Endodermal cell (in vitro differentiated cells): ENCODE measurements around the gene NDUFAB1. TPM values are rescaled to one million over a fixed set of nuclear protein-coding genes. Genes with fewer than 3 reads are reported as not detected.

ENCODE experiments used
- DNase-seq: peaks from one replicate; pipeline ENCODE4 v3.0.0-alpha.2; 2017
- H3K27ac ChIP-seq: 2 replicates; pipeline ENCODE4 v1.5.1; 2013; ENCODE audit warnings: mild to moderate bottlenecking, low read depth, low read length, moderate library complexity
- H3K27me3 ChIP-seq: 2 replicates; pipeline ENCODE4 v1.6.1; 2013; ENCODE audit warnings: mild to moderate bottlenecking, low read length, moderate library complexity; ENCODE audit not compliant: insufficient read depth, control insufficient read depth, poor library complexity, severe bottlenecking
- H3K36me3 ChIP-seq: 2 replicates; pipeline ENCODE4 v1.7.0; 2013; ENCODE audit warnings: mild to moderate bottlenecking, low read length, moderate library complexity; ENCODE audit not compliant: control insufficient read depth, insufficient read depth
- H3K4me1 ChIP-seq: one replicate; pipeline ENCODE4 v1.7.0; 2013; ENCODE audit warnings: low read length; ENCODE audit not compliant: control insufficient read depth, insufficient read depth
- H3K4me3 ChIP-seq: 2 replicates; pipeline ENCODE4 v1.5.1; 2013; ENCODE audit warnings: mild to moderate bottlenecking, low read length, moderate library complexity
- H3K9ac ChIP-seq: 2 replicates; pipeline ENCODE4 v1.6.1; 2013; ENCODE audit warnings: mild to moderate bottlenecking, low read length, moderate library complexity; ENCODE audit not compliant: poor library complexity, severe bottlenecking; ENCODE audit errors: extremely low read depth
- H3K9me3 ChIP-seq: 2 replicates; pipeline ENCODE4 v1.6.1; 2013; ENCODE audit warnings: mild to moderate bottlenecking, low read length, moderate library complexity; ENCODE audit not compliant: control insufficient read depth
- H3K27ac Mint-ChIP-seq: 2 replicates; pipeline ENCODE4 v1.8.0; 2020; ENCODE audit warnings: mixed read lengths
- H3K27me3 Mint-ChIP-seq: 2 replicates; pipeline ENCODE4 v1.8.0; 2021; ENCODE audit warnings: mild to moderate bottlenecking, mixed read lengths; ENCODE audit not compliant: insufficient read depth
- H3K36me3 Mint-ChIP-seq: 2 replicates; pipeline ENCODE4 v1.8.0; 2020; ENCODE audit warnings: low read depth, mixed read lengths
- H3K4me1 Mint-ChIP-seq: 2 replicates; pipeline ENCODE4 v1.8.0; 2020; ENCODE audit warnings: mixed read lengths
- H3K4me3 Mint-ChIP-seq: 2 replicates; pipeline ENCODE4 v1.8.0; 2020; ENCODE audit warnings: mild to moderate bottlenecking, moderate library complexity, mixed read lengths
- H3K9me3 Mint-ChIP-seq: 2 replicates; pipeline ENCODE4 v1.8.0; 2020; ENCODE audit warnings: mild to moderate bottlenecking, mixed read lengths
- WGBS, 2 experiments: methylation state at CpG; one replicate each; pipeline versions ENCODE4 v1.1.5 to v1.1.7; 2013; ENCODE audit warnings: missing lambda C conversion rate in 2 of 2, mixed read lengths in 1 of 2; ENCODE audit not compliant: insufficient coverage in 1 of 2, insufficient read length in 1 of 2; 5-methylcytosine and 5-hydroxymethylcytosine counted together
- total RNA-seq, 2 donors: library from RNA; stranded (reverse); fragmentation: NEBNext Ultra II Directional in 1 of 2; extraction: Animal tissue kit (Norgen Biotek cat#: 25700) in 1 of 2; gene quantifications; 2 replicates in 1 of 2; 3 replicates in 1 of 2; pipeline ENCODE4 v1.2.1, GENCODE V29; 2021
- TF ChIP-seq, protein P1 (sequence below): fragments of 200-600 bp; sonication (generic); conservative IDR thresholded peaks from 2 replicates; pipeline ENCODE4 v1.5.0; 2021; ENCODE audit warnings: antibody characterized with exemption, mild to moderate bottlenecking

NDUFAB1 gene
- total RNA-seq, 2 donors from 2014 or later = 106 to 120 TPM

DNA sequence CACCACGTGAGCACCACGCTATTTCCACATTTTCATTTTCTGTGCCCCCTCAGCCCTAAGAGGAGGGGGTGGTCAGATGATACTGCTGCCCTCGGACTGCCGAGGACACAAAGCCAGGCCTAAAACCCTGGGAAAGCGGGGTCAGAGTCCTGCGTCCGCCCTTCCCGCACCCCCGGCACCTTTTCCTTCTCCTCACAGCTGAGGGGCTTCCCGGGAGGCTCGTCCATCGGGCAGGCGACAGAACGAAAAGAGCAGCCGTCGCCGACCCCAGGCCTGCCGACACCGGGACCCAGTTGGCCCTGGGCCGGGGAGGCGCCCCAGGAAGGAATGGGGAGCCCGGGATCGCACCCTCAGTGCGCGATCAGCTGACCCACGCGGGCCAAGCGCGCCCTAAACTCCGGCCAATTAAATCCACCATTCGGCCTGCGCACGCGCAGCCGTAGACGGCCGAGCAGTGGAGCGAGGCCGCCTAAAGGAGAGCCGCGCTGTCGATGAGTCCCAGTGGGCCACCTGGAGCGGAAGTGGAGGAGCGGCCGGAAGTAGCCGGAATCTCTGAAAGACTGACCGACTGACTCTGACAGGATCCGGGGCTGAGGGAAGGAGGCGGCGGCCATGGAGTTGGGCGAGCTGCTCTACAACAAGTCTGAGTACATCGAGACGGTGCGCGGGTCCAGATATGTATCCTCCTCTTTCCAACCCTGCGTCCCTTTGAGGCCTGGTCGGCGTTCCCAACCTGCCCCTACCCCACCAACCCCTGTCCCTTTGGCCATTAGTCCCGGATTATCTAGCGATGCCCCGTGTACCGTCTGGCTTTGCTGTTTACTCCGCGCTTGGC is 45.0 kb upstream of the NDUFAB1 start, which contains the start of the genes DCTN5 and PALB2:
TSS of gene DCTN5 (plus strand) at position 536 of the 835 bp plus-strand sequence. CDS start at position 613, 77 bp downstream.
TSS of gene PALB2 (minus strand) at position 380 of the 835 bp plus-strand sequence. CDS start at position 227, 153 bp downstream.
- Mint-ChIP-seq H3K27ac (peak within 1 kb of the TSS; percentile 97), H3K9me3 (no peaks in the 10 kb centered on the region), H3K27me3 (no peaks in the 10 kb centered on the region), H3K4me3 (peak within 1 kb of the TSS; percentile 99), H3K4me1 (peaks cover 15% of the 10 kb centered on the region), H3K36me3 (peaks cover 25% of the 10 kb centered on the region)
- peaks cover 7% of the 10 kb centered on the region for H3K4me1 ChIP-seq
- H3K36me3 ChIP-seq = peaks cover 30% of the 10 kb centered on the region
- H3K9me3 ChIP-seq = no peaks in the 10 kb centered on the region
- TF ChIP-seq, protein P1, sequence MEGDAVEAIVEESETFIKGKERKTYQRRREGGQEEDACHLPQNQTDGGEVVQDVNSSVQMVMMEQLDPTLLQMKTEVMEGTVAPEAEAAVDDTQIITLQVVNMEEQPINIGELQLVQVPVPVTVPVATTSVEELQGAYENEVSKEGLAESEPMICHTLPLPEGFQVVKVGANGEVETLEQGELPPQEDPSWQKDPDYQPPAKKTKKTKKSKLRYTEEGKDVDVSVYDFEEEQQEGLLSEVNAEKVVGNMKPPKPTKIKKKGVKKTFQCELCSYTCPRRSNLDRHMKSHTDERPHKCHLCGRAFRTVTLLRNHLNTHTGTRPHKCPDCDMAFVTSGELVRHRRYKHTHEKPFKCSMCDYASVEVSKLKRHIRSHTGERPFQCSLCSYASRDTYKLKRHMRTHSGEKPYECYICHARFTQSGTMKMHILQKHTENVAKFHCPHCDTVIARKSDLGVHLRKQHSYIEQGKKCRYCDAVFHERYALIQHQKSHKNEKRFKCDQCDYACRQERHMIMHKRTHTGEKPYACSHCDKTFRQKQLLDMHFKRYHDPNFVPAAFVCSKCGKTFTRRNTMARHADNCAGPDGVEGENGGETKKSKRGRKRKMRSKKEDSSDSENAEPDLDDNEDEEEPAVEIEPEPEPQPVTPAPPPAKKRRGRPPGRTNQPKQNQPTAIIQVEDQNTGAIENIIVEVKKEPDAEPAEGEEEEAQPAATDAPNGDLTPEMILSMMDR = no peak
- 0% methylated on average over 29 to 64 of the region's 64 CpGs for WGBS, 2 experiments
- peak within 1 kb of the TSS; percentile 94 for H3K4me3 ChIP-seq
- peak within 1 kb of the TSS; percentile 61 for H3K27ac ChIP-seq
- peak; percentile 92 for DNase-seq
- H3K27me3 ChIP-seq = no peaks in the 10 kb centered on the region
- peak within 1 kb of the TSS; percentile 86 for H3K9ac ChIP-seq

DNA sequence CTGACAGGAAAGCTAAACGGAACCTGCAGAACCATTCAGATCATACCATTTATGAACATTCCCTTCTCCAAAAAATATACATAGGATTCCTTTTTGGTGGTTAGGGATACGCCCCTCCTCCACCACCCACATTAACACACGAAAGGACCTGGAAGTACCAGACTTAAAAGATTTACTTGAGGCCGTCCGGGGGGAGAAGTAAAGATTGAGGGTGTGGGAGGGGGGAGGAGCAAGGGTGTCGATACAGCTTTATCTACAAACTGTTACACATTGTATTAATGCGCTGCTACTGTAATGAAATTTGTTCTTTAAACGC is 44.5 kb upstream of the NDUFAB1 start:
- no peaks in the 10 kb centered on the region for H3K9me3 ChIP-seq
- Mint-ChIP-seq H3K27me3 (no peaks in the 10 kb centered on the region), H3K9me3 (no peaks in the 10 kb centered on the region), H3K4me3 (peak overlapping the region; percentile 99), H3K4me1 (peaks cover 15% of the 10 kb centered on the region), H3K27ac (peak overlapping the region; percentile 88), H3K36me3 (peaks cover 24% of the 10 kb centered on the region)
- no peak overlapping the region for H3K27ac ChIP-seq
- peaks cover 30% of the 10 kb centered on the region for H3K36me3 ChIP-seq
- 0% methylated on average over 1 to 4 of the region's 8 CpGs for WGBS, 2 experiments
- peaks cover 9% of the 10 kb centered on the region for H3K4me1 ChIP-seq
- H3K4me3 ChIP-seq = peak overlapping the region; percentile 94
- no peaks in the 10 kb centered on the region for H3K27me3 ChIP-seq
- peak; percentile 58 for DNase-seq
- TF ChIP-seq, protein P1 = no peak
- H3K9ac ChIP-seq = peak overlapping the region; percentile 86

DNA sequence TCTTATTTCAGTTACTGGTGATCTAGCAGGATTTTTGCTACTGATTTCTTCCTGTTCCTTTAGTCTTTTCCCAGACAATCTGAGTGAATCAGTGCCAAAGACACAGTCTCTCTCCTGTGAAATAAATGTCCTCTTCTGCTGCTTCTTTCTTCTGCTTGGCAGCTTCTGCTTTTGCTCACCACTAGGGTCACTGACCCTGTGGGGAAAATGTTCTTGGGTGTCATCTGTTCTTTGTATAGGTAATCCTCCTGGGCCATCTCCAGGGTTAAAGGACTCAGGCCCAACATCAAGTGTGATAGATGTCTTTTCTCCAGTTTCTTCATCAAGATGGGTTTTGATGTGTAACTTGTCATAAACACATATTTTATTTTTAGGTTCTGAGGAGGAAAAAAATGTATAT is 39.8 kb upstream of the NDUFAB1 start:
- H3K9me3 Mint-ChIP-seq = no peaks in the 10 kb centered on the region

More for the DNA sequence above, 39.8 kb upstream of the NDUFAB1 start:
- peaks cover 46% of the 10 kb centered on the region for H3K36me3 ChIP-seq
- H3K27ac Mint-ChIP-seq = no peak overlapping the region
- H3K27me3 Mint-ChIP-seq = no peaks in the 10 kb centered on the region
- TF ChIP-seq, protein P1 = peak; percentile 56
- no peaks in the 10 kb centered on the region for H3K9me3 ChIP-seq
- DNase-seq = no peak
- H3K27me3 ChIP-seq = no peaks in the 10 kb centered on the region
- H3K4me1 Mint-ChIP-seq = peaks cover 8% of the 10 kb centered on the region
- H3K4me1 ChIP-seq = peaks cover 10% of the 10 kb centered on the region
- H3K4me3 ChIP-seq = no peak overlapping the region
- peaks cover 39% of the 10 kb centered on the region for H3K36me3 Mint-ChIP-seq
- no peak overlapping the region for H3K9ac ChIP-seq
- no peak overlapping the region for H3K27ac ChIP-seq
- no peak overlapping the region for H3K4me3 Mint-ChIP-seq
